ENCODE measurements around the gene OR5F1.

DNA sequence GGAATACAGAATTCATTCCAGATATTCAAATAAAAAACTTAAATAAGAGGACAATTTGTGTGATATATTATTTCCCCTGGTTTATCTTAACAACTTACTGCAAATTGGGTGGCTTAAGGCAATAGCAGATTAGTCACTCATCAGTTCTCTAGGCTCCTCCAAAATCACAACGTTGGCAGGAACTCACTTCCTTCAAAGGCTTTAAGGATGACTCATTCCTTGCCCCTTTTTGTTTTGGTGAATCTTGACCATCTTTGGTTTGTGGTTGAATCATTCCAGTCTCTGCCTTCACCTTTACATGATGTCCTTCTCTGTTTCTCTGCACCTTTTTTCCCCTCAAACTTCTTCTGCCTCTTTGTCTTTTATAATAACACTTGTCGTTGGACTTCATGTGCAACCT lies 28.0 kb downstream of the OR5F1 start:
- TF ChIP-seq, protein P1, sequence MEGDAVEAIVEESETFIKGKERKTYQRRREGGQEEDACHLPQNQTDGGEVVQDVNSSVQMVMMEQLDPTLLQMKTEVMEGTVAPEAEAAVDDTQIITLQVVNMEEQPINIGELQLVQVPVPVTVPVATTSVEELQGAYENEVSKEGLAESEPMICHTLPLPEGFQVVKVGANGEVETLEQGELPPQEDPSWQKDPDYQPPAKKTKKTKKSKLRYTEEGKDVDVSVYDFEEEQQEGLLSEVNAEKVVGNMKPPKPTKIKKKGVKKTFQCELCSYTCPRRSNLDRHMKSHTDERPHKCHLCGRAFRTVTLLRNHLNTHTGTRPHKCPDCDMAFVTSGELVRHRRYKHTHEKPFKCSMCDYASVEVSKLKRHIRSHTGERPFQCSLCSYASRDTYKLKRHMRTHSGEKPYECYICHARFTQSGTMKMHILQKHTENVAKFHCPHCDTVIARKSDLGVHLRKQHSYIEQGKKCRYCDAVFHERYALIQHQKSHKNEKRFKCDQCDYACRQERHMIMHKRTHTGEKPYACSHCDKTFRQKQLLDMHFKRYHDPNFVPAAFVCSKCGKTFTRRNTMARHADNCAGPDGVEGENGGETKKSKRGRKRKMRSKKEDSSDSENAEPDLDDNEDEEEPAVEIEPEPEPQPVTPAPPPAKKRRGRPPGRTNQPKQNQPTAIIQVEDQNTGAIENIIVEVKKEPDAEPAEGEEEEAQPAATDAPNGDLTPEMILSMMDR (IDR thresholded peaks at IDR 0.05; ENCODE audit: insufficient read depth, low read length): no peak
- TF ChIP-seq POLR2AphosphoS5 (IDR thresholded peaks at IDR 0.05; ENCODE audit: low read depth) (no peak), GABPA (IDR thresholded peaks at IDR 0.05; ENCODE audit: low read depth) (no peak), REST (IDR thresholded peaks at IDR 0.05; ENCODE audit: insufficient replicate concordance, low read depth) (no peak), SPI1 (IDR thresholded peaks at IDR 0.05; ENCODE audit: borderline replicate concordance, low read depth) (no peak)
